K562 (cell line): Measurements from ENCODE around the gene LAMA5. TPM values are rescaled to one million over a fixed set of nuclear protein-coding genes. Genes with fewer than 3 reads are reported as not detected.
A peak's percentile ranks its signal among the peaks of the same experiment; 100 is the strongest.

Source experiments
- ARID3B ChIP-seq: fragments of 250-450 bp; sonication (Bioruptor Pico); IDR thresholded peaks from 2 replicates; pipeline ENCODE4 v1.4.0; 2020; ENCODE audit warnings: borderline replicate concordance
- CBFA2T3 ChIP-seq: fragments of 450-650 bp; IDR thresholded peaks from 2 replicates; pipeline ENCODE4 v1.6.1; 2017
- DPF2 ChIP-seq: fragments of 450-650 bp; IDR thresholded peaks from 2 replicates; pipeline ENCODE4 v1.6.1; 2016
- ELK3 ChIP-seq: fragments of 450-650 bp; formaldehyde crosslinking; IDR thresholded peaks from 2 replicates; pipeline ENCODE4 v1.4.0; 2020; ENCODE audit warnings: mild to moderate bottlenecking
- KDM5B ChIP-seq: fragments of 200-600 bp; sonication (generic); IDR thresholded peaks from 2 replicates; pipeline ENCODE4 v1.6.1; 2012; ENCODE audit warnings: low read depth, mild to moderate bottlenecking, moderate library complexity, low read length, control low read depth, inconsistent platforms; ENCODE audit not compliant: insufficient replicate concordance
- MTA2 ChIP-seq: fragments of 450-650 bp; IDR thresholded peaks from 2 replicates; pipeline ENCODE4 v1.6.1; 2016; ENCODE audit warnings: low read depth
- NFE2 ChIP-seq: IDR thresholded peaks from 2 replicates; pipeline ENCODE4 v1.6.1; 2014; ENCODE audit warnings: antibody characterized with exemption, low read depth
- PCBP1 ChIP-seq: fragments of 200-400 bp; formaldehyde crosslinking; IDR thresholded peaks from 2 replicates; pipeline ENCODE4 v1.6.1; 2018; ENCODE audit warnings: mild to moderate bottlenecking, low read depth, low read length; ENCODE audit not compliant: poor library complexity, severe bottlenecking
- POLR2A ChIP-seq: fragments of 450-650 bp; conservative IDR thresholded peaks from 2 replicates; pipeline ENCODE4 v1.6.1; 2016
- PPARD ChIP-seq: fragments of 250-450 bp; sonication (Bioruptor Pico); IDR thresholded peaks from 2 replicates; pipeline ENCODE4 v1.8.0; 2022; ENCODE audit warnings: inconsistent platforms, mild to moderate bottlenecking, moderate library complexity
- SP2 ChIP-seq: IDR thresholded peaks from 2 replicates; pipeline ENCODE4 v1.6.1; 2011; ENCODE audit warnings: mild to moderate bottlenecking, low read depth, low read length, moderate library complexity; ENCODE audit not compliant: poor library complexity, severe bottlenecking; ENCODE audit errors: extremely low read depth
- TEAD1 ChIP-seq, 2 experiments: fragments of 450-650 bp in 1 of 2; sonication (generic) in 1 of 2; formaldehyde crosslinking; IDR thresholded peaks; 2 replicates each; pipeline versions ENCODE4 v1.4.0 to v1.8.0; 2020 to 2022; ENCODE audit warnings: mild to moderate bottlenecking in 2 of 2, missing genetic modification reagents in 1 of 2
- THAP12 ChIP-seq: fragments of 250-450 bp; sonication (Bioruptor Pico); IDR thresholded peaks from 2 replicates; pipeline ENCODE4 v1.9.0; 2021; ENCODE audit warnings: mild to moderate bottlenecking, inconsistent platforms
- TSHZ1 ChIP-seq: fragments of 250-450 bp; sonication (Bioruptor Pico); IDR thresholded peaks from 2 replicates; pipeline ENCODE4 v1.4.0; 2020; ENCODE audit warnings: mild to moderate bottlenecking, moderate library complexity
- ZNF3 ChIP-seq: fragments of 250-450 bp; sonication (Bioruptor Pico); IDR thresholded peaks from 2 replicates; pipeline ENCODE4 v1.5.0; 2021; ENCODE audit warnings: mild to moderate bottlenecking, moderate library complexity
- ZNF347 ChIP-seq: fragments of 450-650 bp; formaldehyde crosslinking; IDR thresholded peaks from 2 replicates; pipeline ENCODE4 v1.4.0; 2020; ENCODE audit warnings: low read depth, mild to moderate bottlenecking, moderate library complexity
- ZNF449 ChIP-seq: fragments of 250-450 bp; sonication (Bioruptor Pico); IDR thresholded peaks from 2 replicates; pipeline ENCODE4 v1.8.0; 2022; ENCODE audit warnings: moderate library complexity, mild to moderate bottlenecking, inconsistent platforms
- ZNF583 ChIP-seq: fragments of 250-450 bp; sonication (Bioruptor Pico); IDR thresholded peaks from 2 replicates; pipeline ENCODE4 v1.4.0; 2020
- polyA plus RNA-seq, 8 experiments: library from polyadenylated mRNA; depleted of rRNA in 4 of 8; stranded (reverse) in 5 of 8; unstranded in 3 of 8; fragments of >200 nt; fragmentation: Nextera tagmentation in 2 of 8; fragmentation: Illumina TruSeq in 1 of 8; extraction: Ambion mirVana in 2 of 8; extraction: Trizol in 1 of 8; gene quantifications; 2 replicates each; pipeline versions ENCODE4 v1.2.1 to v1.2.3, GENCODE V29; 2011 to 2014; ENCODE audit warnings: inconsistent platforms in 1 of 8, missing spikeins in 1 of 8
- total RNA-seq, 7 experiments: library from RNA; depleted of rRNA in 6 of 7; stranded (reverse); fragments of >200 nt in 6 of 7; fragmentation: Illumina TruSeq in 2 of 7; extraction: Trizol in 2 of 7; gene quantifications; 2 replicates each; pipeline versions ENCODE4 v1.2.1 to v1.2.3, GENCODE V29; 2011 to 2021; ENCODE audit warnings: low replicate concordance in 1 of 7

The LAMA5 gene
- total and polyA plus RNA-seq, 9 of the 15 experiments (the other 6 are each of a cell fraction or from before 2014, with no cell fraction given): 0.31 to 101 (median 7.8) TPM

- TF ChIP-seq THAP12 (CRISPR knock-in tag) (no peak; the same call in 1 of the 2 replicates), DPF2 (no peak), MTA2 (peak; percentile 81), ZNF449 (no peak), ELK3 (CRISPR knock-in tag) (no peak), ZNF3 (CRISPR knock-in tag) (no peak), TEAD1 (CRISPR knock-in tag; IDR thresholded peaks at IDR 0.05) (peak in 1 of 2 experiments; percentile 63; a peak in 1 of 4 replicates), TSHZ1 (CRISPR knock-in tag) (no peak), KDM5B (peak; percentile 76), PCBP1 (peak; percentile 61), CBFA2T3 (no peak), PPARD (CRISPR knock-in tag) (no peak), ZNF347 (CRISPR knock-in tag) (no peak), ZNF583 (CRISPR knock-in tag) (no peak), ARID3B (CRISPR knock-in tag) (no peak), NFE2 (no peak), POLR2A (peak; percentile 92), SP2 (peak; percentile 5)
These were observed 19.5 kb upstream of the LAMA5 start, which contains the start of gene RPS21 (continued) for GRCh38 chr20:62386383-62387218.
